GM19238 (cell line): ENCODE results near the gene TNK1.

Experiments
- DNase-seq: peaks from one replicate; pipeline ENCODE4 v3.0.0; 2011; ENCODE audit warnings: low spot score; ENCODE audit not compliant: insufficient read length

Gene TNK1

DNA sequence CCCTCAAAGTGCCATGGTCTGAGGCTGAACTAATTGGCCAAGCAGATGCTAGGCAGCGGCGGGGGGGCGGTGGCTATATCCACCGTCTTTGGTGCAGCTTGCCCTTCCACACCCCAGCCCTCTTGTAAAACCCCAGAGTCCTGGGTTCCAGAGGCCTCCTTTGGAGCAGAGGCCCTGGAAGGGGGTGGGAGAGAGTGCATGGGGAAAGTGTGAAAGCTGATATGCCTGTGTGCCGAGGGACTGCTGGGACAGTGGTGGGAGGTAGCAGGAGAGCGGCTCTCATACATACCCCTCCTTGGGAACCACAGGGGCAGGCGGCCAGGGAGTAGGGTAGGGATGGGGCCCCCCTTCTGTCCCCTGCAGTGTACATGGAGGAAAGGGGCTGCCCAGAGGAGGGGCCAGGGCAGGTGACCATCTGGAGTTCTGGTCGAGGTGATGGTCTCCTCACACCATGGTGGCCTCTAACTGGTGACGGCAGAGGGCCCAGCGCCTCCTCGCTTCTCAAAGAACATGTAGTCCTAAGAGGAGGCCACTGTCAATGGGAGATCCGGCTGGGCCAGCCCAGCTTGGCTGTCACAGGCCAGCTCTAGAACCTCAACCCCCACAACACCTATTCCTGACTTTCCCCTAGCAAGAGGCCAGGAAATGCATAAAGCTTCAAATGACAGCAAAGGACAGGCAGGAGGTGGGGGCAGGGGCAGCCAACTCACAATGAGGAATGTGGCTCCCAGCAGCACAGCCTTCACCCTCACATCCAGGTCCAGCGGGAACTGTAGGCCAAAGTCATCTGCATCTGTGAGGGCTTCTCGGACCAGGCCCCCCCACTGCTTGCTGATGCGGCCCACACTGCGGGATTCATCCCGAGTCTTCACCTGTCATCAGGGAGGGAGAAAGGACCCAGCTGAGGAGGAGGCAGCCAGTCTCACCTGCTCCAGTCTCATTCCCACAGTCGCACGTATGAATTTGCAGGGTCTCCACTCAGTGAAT lies 9.3 kb downstream of the TNK1 start:
- DNase-seq, result no peak

DNA sequence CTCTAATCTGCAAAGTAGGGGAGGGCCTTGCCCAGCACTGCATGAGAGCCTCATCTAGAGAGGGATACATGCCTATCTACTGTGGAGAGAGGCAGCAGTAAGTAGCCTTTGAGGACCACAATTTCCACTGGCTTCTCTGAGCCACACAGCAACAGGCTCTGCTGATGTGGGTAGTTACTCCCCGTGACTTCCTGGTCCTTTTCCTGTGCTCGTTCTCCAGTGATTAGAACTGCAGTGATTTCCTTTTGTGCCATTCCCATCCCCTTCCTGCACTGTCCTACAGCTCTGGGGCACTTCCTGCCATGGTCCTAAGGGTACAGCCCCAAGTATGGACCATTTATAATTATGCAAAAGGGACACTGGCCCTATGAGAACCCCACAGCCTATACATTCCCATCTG lies 10.4 kb downstream of the TNK1 start:
- DNase-seq, result no peak

DNA sequence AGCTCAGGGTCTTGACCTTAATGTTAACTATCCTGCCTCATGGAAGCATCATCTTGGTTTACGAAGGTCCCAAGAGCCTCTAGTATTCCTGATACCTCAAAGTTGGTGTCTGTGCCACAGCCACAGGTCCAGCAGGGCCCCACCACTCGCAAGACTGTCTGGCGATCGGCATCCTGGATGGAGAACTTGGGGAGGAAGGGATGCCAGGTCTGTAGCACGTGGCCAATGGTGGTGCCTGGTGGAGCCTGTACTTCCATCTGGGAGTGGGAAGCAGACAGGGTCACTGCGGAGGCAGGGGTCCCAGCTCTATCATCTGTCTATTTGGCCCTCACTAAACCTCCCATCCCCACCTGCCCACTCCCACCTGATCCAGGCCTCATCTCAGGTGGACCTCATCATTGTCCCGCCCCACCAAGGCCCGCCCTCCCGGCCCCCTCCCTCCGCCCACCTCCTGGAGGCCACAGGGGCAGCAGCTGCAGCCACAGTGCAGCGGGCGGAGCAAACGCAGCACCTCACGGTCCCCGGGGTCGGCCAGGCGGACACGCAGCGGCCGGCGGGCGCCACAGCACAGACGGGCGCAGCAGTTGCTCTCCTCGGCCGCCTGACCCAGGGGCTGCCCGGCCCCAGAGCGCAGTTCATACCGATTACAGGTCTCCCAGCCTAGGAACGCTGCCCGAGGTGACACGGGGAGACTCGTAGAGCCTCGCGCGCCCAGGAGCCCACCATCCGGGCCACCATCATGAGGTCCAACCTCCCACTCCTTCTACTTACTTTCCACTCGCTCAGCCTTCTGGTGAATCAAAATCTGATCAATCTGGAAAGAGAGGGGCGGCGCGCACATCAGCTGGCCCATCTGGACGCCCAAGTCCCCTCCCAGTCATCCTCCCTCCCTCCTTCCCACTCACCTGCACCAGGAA lies 12.1 kb downstream of the TNK1 start:
- no peak for DNase-seq

DNA sequence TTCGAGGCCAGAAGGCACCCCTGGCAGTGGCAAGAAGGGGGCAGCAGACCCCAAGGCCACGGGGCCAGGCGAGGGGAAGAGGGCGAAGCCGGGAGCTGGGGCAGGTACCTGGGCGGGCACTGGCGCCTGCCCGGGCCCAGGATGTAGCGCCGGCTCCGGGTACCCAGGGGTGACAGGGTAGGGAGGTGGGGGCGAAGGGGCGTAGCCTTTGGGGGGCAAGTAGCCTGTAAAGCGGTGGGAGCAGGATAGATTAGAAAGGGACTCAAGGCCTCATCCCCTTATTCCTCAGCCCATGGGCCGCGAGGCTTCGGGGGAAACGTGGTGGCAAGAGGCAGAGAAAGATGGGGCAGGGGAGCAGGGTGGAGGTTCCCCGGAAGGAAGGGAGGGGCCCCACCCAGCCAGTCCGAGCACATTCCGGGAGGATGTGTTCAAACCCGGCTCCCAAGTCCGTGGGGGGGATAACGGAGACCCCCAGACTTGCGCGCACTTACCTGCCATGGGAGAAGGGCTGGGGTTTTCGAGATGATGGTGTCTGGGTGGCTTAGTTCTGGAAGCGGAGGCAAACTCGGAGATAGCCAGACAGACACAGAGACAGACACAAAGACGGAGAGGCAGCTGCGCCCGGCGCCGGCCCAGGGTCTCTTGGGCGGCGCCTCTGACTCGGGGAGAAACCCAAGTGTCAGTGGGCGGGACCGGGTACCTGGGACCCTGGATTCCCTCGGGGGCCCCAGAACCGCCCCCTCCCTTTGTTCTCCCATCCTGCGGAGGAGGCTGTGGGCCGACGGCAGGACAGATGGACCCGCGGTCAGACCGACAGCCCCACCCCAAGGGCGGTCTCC lies 12.9 kb downstream of the TNK1 start:
- peak; percentile 80 for DNase-seq

DNA sequence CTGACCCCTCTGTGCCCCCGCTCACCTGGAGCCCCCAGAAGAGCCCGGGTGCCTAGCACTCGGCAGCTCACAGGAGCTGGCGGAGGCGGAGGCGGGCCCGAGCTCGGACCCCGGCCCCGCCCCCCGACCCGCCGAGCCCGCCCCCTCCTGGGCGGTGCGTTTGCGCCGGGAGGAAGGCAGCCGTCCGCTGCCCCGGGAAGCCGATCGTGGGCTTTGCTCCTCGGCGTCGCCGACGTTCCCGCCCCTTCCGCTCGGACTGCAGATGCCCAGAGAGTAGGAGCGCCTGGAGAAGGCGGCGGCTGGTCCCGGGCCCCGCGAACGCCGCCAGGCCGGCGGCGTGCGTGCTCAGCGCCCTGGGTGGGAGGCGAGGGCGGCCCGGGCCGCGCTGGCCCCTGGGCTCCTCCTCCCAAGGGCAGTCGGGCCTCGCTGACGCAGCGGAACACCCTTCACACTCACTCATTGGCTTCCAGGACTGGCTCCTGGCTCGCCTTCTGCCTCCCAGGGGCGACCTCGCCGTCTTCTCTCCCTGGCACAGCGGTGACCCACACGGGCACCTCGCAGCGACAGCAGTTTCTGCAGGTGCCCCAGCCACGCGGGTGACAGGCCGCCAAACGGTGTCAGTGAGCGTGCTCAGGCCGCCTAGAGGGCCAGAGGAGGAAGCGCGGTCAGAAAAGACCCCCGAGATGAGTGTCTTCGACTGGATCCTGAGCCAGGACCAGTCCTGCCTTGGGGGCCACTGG lies 13.7 kb downstream of the TNK1 start, which contains the start of gene PLSCR3:
TSS of gene PLSCR3 (minus strand) at position 74 of the 740 bp plus-strand sequence. CDS start 415 bp downstream, outside the sequence.
- DNase-seq, result peak; percentile 98

DNA sequence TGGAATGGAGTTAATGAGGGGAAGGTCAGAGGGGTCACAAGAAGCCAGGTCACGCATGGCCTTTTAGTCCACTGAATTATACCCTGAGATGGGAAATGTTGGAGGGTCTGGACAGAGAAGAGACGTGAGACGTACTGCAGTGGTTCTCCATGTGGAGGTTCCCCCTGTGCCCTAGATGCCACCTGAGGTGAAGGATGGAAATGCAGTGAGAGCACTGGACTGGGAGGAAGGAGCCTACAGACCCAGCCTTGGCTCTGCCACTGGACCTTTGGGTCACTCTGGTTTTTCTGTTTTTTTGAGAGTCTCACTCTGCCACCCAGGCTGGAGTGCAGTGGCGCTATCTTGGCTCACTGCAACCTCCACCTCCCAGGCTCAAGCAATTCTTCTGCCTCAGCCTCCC lies 15.3 kb downstream of the TNK1 start:
- no peak for DNase-seq

DNA sequence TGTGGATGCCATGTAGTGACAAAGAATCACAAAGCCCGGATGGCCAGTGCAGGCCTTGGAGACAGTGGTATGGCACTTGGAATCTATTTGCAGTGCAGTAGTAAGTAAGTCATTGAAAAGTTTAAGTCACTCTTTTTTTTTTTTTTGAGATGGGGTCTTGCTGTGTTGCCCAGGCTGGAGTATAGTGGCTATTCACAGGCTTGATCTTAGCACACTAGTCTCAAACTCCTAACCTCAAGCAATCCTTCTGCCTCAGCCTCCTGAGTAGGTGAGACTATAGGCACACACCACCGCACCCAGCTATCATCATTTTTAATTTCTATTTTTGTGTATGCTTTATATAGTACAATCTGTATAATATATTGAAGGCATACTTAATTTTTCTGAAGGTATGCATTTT lies 17.7 kb downstream of the TNK1 start:
- DNase-seq, result no peak

DNA sequence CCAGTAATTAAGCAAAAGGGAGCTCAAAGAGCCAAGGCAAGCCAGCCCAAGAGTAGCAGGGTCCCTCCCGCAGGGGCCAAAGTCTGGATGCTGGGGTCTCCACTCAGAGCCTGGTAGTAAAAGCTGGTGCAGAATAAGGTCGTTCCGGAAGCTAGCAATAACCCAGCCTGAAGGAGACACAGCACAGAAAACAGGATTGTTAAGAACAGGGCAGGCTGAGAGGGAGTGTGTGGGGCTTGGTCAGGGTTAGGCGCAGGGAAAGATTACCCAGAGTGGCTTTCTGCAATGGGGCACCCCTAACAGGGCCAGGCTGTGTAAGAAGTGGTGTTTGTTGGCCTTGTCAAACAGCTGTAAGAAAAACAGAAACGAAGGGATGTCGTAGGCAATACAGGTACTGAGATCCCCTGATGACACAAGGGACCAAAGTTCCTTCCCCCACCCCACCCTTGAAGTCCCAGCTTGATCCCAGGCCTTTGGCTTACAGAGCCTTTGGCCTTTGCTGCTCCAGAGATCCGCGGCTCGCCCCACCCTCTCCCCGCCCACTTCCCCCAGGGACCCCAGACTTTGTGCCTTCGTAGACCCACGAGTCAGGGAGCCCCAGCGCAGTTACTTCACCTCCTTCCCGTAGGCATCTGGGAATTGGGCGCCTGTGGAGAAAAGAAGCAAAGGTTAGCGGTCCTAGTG lies 22.3 kb downstream of the TNK1 start:
- DNase-seq, result no peak

DNA sequence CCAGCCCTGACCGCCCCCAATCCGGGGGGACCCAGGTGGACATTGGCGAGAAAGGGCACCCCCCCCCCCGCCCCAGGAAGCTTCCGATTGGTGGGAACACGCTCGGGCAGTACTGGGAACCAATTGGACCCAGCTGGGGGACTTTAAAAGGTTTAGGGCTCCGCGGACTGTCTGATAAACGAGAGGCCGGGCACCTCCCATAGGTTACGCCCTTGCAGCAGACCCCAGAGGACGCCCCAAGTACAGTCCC lies 22.8 kb downstream of the TNK1 start:
- peak; percentile 51 for DNase-seq

DNA sequence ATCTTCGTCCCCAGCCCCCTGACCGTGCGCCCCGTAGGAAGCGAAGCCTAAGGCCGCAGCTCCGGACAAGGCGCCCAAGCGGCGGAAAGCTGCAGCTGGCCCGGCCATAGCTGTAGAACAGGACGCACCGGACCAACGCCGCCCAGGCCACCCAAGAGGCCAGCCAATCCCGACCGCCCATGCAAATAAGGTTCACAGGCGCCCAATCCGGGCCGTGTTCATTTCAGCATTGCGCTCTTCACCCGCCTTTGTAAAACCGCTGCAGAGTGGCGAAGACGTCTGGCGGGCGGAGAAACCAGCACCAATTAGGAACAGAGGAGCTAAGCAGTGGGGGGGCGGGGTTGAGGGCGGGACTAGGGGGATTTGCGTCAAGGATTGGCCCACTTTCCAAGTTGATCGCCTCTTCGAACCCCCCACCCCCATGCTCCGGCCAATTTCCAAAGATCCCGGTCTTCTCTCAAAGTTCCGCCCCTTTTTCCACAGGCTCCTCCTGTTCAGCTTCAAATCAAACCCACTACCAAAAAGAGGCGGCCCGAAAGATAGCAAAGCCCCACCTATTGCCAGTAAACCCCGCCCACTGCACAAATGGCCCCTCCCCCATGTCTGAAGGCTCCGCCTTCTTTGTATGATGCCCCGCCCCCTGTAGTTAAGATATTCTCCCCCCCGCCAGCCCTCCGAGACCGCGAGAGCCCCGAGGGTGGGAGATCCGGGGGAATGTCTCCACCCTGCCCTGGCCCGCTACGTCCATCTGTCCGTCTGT lies 23.3 kb downstream of the TNK1 start, which contains the start of gene TMEM256:
TSS of gene TMEM256 (minus strand) at position 121 of the 760 bp plus-strand sequence. CDS start at position 108, 13 bp downstream.
- peak; percentile 97 for DNase-seq

DNA sequence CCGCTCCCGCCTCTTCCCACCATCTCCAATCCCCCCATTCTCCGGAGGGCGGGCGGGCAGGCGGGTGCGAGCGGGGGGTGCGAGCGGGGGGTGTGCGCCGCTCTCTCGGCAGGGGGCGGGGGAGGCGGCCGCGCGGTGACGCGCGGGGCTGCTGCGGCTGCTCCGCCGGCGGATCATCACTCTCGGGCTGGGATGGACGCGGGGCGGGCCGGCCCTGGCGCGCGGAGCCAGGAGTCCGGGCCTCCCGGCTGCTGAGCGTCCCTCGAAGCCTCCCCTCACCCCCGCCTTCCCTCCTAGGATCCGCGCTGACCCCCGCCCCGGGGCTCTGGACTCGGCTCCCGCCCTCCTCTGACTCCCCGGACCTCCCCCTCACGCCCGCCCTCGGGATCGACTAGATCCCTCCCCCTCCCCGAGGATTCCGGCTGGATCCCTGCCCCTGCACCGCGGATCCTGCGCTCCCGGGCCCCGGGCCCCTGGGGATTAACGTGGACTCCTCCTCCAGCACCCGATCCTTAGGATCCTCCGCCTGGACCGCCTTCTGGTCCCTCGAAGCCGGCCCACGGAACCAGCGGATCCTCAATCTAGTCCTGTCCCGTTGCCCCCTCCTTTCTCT lies 24.0 kb downstream of the TNK1 start:
- DNase-seq, result peak; percentile 69

DNA sequence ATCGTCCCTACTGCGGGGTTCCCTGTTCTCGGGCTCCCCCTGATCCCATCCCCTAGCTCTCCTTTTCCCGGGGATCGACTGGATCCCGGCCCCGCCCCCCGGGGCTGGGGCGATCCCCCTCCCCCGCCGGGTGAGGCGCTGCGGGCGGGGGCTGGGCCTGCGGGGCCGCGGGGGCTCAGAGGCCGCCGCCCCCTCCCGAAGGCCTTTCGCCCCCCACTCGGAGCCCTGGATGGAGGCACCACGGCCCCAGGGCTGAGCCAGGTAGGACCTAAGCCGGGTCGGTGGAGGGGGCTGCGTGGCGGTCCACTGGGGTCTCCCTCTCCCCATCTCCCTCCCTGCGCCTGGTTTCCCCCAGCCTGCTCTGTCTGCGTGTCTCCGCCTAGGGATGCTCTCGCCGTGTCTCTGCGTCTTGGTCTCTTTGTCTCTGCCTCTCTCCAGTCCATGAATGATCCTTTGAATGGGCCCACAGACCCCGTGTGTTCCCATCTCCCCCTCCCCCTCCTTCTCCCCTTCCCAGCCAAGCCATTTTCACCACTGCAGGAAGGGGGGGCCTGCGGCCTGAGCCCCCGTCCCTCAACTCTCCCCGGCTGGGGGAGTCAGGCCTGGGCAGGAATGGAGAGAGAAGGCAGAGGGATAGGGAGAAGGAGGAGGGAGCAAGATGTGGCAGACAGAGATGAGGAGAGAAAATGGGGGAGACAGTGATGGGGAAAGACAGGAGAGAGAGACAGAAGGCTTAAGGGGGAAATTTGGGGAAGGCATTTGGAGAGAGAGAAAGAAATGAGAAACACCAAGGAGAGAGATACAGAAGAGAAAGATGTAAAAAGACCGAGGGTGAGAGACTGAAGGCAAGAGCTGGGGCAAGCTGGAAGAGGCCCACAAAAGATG lies 24.7 kb downstream of the TNK1 start:
- no peak for DNase-seq

DNA sequence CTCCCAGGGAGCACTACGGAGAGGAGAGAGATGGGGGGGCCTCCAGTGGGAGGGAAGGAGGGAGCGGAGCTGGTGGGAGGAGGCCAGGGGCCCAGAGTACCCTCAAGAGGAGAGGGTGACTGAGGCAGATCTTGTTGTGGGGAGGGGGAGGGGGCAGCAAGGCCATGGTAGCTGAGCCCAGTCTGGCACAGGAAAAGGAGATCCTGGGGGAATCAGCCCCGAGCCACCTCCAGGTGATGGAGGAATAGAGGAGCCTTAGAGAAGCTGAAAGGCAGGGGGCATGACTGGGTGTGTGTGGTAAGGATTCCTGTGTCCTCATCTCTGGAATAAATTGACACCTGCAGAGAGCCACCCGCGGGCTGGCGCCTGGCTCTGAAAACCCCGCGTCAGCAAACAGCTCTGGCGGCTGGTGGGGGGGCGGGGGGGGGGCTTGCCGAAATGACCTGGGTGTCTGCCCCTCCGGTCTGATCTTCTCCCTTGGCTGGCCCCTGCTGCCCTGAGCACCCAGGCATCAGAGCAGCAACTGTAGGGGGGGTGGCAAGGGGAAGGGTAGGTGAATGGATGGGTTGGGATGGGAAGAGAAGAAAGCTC lies 25.4 kb downstream of the TNK1 start:
- DNase-seq, result no peak

DNA sequence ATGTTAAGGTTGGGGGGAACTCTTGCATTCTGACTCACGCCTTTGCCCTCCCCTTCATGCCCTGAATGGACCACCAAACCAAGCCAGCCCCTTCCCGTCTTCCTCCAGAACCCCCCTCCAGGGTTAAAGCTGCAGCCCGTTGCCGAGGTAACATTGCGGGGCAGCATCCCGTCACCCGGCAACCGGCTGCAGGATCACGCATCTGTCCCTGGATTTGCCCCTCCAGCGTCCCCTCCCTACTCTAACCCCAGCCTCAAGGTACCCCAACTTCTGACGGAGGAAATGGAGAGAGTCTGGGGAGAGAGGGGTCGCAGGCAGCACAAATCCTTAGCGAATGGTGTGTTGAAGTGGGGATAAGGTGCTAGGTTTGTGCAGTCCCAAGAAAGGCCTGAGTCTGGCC lies 26.2 kb downstream of the TNK1 start:
- DNase-seq, result no peak

DNA sequence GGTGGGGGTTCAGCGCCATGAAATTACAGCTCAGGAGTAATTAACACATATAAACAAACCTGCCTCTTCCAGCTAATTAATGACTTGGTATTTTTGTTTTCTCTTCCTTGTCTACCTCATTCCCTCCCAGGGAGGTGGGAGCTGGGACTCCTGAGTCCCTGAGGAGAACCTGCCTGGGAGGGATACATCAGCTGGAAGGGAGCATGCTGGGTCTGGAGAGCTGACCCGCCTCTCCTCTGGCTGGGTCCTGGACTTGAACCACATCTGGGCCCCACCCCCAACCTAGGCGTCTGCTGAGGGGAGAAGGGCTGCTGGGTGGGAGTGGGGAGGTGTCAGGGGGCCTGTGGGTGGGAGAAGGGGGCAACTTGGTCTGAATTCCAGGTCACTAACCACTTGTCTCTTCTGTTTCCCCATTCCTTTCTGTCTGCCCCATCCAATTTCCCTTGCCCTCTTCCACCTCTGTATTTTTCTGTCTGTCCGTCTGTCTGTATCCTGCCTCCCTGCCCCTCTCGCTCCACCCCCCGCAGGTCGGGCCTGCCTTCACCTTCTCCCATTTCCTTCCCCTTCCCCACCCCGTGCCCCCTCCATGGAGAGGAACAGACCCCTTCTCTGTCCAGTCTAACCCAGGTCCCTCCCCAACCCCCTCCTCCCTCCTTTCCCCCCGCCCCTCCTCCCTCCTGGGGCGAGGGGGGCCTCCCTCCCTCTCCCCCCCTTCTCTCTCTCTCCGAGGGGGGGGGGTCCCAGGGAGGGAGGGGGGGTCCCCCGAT lies 26.8 kb downstream of the TNK1 start, which contains the start of gene NLGN2:
TSS of gene NLGN2 (plus strand) at position 361 of the 767 bp plus-strand sequence. CDS start 411 bp downstream, outside the sequence.
- no peak for DNase-seq

DNA sequence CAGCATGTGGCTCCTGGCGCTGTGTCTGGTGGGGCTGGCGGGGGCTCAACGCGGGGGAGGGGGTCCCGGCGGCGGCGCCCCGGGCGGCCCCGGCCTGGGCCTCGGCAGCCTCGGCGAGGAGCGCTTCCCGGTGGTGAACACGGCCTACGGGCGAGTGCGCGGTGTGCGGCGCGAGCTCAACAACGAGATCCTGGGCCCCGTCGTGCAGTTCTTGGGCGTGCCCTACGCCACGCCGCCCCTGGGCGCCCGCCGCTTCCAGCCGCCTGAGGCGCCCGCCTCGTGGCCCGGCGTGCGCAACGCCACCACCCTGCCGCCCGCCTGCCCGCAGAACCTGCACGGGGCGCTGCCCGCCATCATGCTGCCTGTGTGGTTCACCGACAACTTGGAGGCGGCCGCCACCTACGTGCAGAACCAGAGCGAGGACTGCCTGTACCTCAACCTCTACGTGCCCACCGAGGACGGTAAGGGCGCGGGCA lies 27.4 kb downstream of the TNK1 start:
- DNase-seq, result no peak
